OCI-LY1 (cell line): ENCODE results near the gene CGB2.

Source experiments
- EZH2 ChIP-seq: fragments of 200-600 bp; sonication (generic), shearing (Covaris generic); IDR thresholded peaks from 2 replicates; pipeline ENCODE4 v1.8.0; 2017; ENCODE audit warnings: borderline replicate concordance, mixed run types, mild to moderate bottlenecking, antibody characterized with exemption, low read length, moderate library complexity, mixed read lengths
- TF ChIP-seq, protein P1 (sequence below): fragments of 200-600 bp; sonication (generic), shearing (Covaris generic); IDR thresholded peaks from 2 replicates; pipeline ENCODE4 v1.5.1; 2017; ENCODE audit warnings: mild to moderate bottlenecking, antibody characterized with exemption, low read length, moderate library complexity, mixed read lengths

DNA sequence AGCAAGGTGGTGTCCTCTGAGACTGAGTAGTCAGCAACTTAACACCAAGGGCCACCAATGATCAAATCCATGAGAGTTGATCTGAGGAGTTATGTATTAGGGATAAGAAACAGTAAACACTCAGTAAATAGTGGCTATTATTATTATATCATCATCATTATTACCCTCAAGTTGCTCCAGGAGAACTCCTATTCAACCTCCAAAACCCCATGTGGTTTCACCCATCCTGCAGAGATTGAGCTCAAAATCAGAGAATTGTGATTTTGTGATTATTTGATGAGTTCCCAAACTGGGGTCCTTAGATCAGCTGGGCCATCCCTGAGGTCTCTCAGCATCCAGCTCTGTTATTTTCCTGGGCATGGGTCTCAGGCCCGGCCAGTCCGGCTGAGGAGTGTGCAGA is 29.3 kb downstream of the CGB2 start:
- TF ChIP-seq, protein P1, sequence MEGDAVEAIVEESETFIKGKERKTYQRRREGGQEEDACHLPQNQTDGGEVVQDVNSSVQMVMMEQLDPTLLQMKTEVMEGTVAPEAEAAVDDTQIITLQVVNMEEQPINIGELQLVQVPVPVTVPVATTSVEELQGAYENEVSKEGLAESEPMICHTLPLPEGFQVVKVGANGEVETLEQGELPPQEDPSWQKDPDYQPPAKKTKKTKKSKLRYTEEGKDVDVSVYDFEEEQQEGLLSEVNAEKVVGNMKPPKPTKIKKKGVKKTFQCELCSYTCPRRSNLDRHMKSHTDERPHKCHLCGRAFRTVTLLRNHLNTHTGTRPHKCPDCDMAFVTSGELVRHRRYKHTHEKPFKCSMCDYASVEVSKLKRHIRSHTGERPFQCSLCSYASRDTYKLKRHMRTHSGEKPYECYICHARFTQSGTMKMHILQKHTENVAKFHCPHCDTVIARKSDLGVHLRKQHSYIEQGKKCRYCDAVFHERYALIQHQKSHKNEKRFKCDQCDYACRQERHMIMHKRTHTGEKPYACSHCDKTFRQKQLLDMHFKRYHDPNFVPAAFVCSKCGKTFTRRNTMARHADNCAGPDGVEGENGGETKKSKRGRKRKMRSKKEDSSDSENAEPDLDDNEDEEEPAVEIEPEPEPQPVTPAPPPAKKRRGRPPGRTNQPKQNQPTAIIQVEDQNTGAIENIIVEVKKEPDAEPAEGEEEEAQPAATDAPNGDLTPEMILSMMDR, result no peak
- no peak for TF ChIP-seq EZH2
